ENCODE measurements around the gene KDM3B.

Gene KDM3B

DNA sequence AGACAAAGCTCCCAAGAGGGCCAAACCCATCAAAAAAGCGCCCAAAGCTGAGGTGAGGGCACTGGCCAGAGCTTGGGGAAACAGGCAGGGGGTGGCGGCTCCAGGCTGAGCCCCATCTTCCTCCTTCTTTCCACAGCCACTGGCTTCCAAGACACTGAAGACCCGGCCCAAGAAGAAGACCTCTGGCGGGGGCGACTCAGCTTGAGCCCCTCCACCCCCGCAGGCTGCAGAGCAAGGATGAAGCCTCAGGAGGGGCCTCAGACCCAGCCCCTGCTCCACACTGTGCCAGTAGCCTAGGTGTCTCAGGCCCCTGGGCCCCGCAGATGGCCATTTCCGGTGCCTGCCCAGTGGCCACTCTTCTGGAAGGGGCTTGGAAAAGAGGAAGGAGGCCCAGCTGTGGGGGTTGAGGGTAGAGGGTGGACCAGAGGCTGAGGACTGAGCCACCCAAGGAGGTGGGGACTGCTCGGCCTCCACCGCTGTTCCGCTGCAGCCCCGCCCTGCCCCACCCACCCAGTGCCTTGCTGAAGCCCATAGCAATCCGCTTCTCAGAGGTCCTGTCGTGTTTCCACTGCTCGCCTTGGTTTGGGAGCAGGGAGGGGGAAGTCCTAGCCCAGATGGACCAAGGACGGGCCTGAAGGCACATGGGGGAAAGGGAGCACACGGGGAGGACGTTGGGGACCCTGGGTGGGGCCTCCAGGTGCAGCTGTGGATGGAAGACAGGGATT lies 93.2 kb downstream of the KDM3B start:
- no peaks in the 10 kb centered on the region for H3K9me3 ChIP-seq (ENCODE audit: control insufficient read depth in 1 of 2, low read length in 2 of 2)
- H3K27ac ChIP-seq (ENCODE audit: low read depth, low read length): no peak overlapping the region
- H3K27me3 ChIP-seq (ENCODE audit: control insufficient read depth in 1 of 2, insufficient read depth in 2 of 2, low read length in 2 of 2): no peaks in the 10 kb centered on the region
- H3K4me1 ChIP-seq (ENCODE audit: control insufficient read depth in 1 of 2, insufficient read depth in 2 of 2, low read length in 2 of 2): peaks cover 0 to 5% of the 10 kb centered on the region in 2 donors
- no peaks in the 10 kb centered on the region for H3K36me3 ChIP-seq (ENCODE audit: control insufficient read depth in 1 of 2, insufficient read depth in 2 of 2, low read length in 2 of 2)
- no peak overlapping the region for H3K4me3 ChIP-seq (ENCODE audit: low read depth in 1 of 2, low read length in 2 of 2)
- no peak overlapping the region for H3K9ac ChIP-seq (ENCODE audit: low read depth in 1 of 2, low read length in 2 of 2)

DNA sequence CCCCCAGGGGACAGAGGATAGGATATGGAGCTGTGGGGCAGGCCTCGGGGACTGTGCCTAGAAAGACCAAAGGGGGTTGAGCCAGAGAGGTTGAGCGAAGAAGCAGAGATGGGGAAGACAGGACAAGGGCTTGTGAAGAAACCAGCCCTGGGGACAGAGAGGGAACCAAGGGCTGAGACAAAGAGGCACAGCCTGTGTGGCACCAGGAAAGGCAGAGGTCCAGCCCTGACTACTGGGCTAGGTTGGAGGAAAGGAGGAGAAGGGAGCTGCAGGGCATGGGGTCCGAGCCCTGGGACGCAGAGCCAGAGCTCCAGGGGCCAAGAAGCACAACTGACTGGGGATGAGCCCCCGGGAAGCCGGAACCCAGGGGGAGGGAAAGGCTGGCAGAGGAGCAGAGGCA lies 95.6 kb downstream of the KDM3B start:
- Histone ChIP-seq H3K9me3 (ENCODE audit: control insufficient read depth in 1 of 2, low read length in 2 of 2) (no peaks in the 10 kb centered on the region), H3K36me3 (ENCODE audit: control insufficient read depth in 1 of 2, insufficient read depth in 2 of 2, low read length in 2 of 2) (no peaks in the 10 kb centered on the region), H3K4me1 (ENCODE audit: control insufficient read depth in 1 of 2, insufficient read depth in 2 of 2, low read length in 2 of 2) (peaks cover 0 to 5% of the 10 kb centered on the region in 2 donors), H3K9ac (ENCODE audit: low read depth in 1 of 2, low read length in 2 of 2) (no peak overlapping the region), H3K27ac (ENCODE audit: low read depth, low read length) (no peak overlapping the region), H3K27me3 (ENCODE audit: control insufficient read depth in 1 of 2, insufficient read depth in 2 of 2, low read length in 2 of 2) (no peaks in the 10 kb centered on the region), H3K4me3 (ENCODE audit: low read depth in 1 of 2, low read length in 2 of 2) (no peak overlapping the region)

DNA sequence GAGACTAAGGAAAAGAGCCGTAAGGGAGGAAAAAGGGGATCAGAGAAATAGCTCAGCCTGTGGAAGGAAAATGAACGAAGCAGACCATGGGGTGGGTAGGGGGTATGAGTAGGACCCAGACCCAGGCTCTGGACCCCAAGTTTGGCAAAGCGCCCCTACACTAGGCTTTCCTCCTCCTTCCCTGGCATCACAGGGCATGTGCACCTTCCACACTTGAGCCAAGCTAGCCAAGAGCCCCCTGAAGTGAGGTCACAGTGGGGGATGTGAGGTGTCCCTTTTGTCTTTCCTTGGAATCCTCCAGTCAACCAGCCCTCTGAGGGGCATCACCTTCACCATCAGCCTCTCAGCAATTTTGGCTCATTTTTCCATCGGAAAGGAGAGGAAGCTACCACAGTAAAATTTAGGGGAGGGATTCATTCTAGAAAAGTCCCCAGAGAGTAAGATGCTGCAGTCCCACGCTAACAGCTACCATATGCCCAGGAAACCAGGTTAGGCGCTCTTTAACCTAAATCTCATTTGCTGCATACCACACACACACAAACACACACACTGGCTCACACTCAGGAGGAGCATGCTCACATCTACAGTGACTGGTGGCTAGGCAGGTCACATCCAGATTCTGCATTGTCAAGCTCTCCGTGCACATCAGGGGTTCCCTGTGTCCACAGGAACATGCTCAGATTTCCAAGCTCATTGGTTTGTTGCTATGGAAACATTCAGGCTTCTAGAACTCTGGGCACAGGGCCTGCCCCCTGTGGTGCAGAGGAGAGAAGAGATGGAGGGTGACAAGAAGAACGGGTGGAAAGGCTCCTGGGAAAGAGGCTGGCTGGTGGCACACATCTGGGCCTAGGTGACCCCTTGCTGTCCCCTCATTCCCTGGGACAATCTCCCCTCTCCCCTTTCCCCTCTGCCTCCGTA lies 96.3 kb downstream of the KDM3B start:
- Histone ChIP-seq H3K9me3 (ENCODE audit: control insufficient read depth in 1 of 2, low read length in 2 of 2) (no peaks in the 10 kb centered on the region), H3K36me3 (ENCODE audit: control insufficient read depth in 1 of 2, insufficient read depth in 2 of 2, low read length in 2 of 2) (no peaks in the 10 kb centered on the region), H3K9ac (ENCODE audit: low read depth in 1 of 2, low read length in 2 of 2) (no peak overlapping the region), H3K4me1 (ENCODE audit: control insufficient read depth in 1 of 2, insufficient read depth in 2 of 2, low read length in 2 of 2) (peaks cover 0 to 5% of the 10 kb centered on the region in 2 donors), H3K27ac (ENCODE audit: low read depth, low read length) (no peak overlapping the region), H3K27me3 (ENCODE audit: control insufficient read depth in 1 of 2, insufficient read depth in 2 of 2, low read length in 2 of 2) (no peaks in the 10 kb centered on the region), H3K4me3 (ENCODE audit: low read depth in 1 of 2, low read length in 2 of 2) (no peak overlapping the region)

DNA sequence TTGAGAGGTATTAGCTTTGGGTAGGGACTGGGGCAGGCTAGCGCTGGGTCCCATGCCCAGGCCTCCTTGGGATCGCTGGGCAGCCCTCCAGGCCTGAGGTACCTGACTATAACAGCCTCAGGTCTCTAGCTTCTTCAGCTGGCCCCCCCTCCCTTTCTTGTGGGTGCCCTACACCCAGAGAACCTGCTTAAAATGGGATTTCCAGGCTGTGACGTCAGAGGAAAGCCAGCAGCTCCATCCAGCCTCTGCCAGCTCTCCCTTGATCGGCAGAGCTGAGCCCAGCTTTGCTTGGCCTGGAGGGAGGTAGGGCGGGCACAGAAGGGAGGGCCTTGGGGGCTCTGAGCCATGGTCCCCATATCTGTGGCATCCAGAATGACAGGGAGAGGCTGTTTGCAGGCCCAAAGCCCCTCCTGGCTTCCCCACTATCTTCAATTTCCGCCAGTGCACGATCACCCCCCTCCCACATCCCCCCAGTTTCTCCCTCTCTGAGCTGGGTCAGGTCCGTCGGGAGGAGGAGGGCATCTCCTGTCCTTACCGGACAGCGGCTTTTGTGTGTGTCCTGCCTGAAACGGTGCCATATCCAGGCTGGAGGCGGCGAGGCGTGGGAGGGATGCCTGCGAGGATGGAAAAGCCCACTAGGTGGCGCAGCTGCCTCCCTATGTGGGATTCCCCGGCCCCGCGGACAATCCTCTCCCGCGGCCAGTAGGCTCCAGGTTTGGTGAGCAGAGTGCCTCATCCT lies 97.2 kb downstream of the KDM3B start:
- Histone ChIP-seq H3K9ac (ENCODE audit: low read depth in 1 of 2, low read length in 2 of 2) (no peak overlapping the region), H3K4me1 (ENCODE audit: control insufficient read depth in 1 of 2, insufficient read depth in 2 of 2, low read length in 2 of 2) (peaks cover 0 to 5% of the 10 kb centered on the region in 2 donors), H3K4me3 (ENCODE audit: low read depth in 1 of 2, low read length in 2 of 2) (no peak overlapping the region), H3K27ac (ENCODE audit: low read depth, low read length) (no peak overlapping the region), H3K36me3 (ENCODE audit: control insufficient read depth in 1 of 2, insufficient read depth in 2 of 2, low read length in 2 of 2) (no peaks in the 10 kb centered on the region), H3K9me3 (ENCODE audit: control insufficient read depth in 1 of 2, low read length in 2 of 2) (no peaks in the 10 kb centered on the region), H3K27me3 (ENCODE audit: control insufficient read depth in 1 of 2, insufficient read depth in 2 of 2, low read length in 2 of 2) (no peaks in the 10 kb centered on the region)

DNA sequence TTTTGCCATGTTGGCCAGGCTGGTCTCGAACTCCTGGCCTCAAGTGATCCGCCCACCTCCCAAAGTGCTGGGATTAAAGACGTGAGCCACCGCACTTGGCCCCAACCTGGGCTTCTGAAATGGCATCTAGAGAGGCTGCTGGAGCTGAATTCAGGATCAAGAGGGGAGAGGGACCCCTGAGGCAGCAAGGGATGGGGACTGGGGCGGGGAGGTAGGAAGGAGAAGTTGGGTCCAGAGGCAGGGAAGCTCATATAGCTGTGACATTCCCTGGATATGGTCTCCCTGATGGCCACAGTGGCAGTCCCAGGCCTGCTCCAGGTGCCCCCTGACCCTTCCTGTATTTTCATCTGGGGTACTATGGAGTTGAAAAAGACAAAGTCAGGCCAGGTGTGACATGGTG lies 98.5 kb downstream of the KDM3B start:
- Histone ChIP-seq H3K4me1 (ENCODE audit: control insufficient read depth in 1 of 2, insufficient read depth in 2 of 2, low read length in 2 of 2) (no peaks in the 10 kb centered on the region), H3K4me3 (ENCODE audit: low read depth in 1 of 2, low read length in 2 of 2) (no peak overlapping the region), H3K27me3 (ENCODE audit: control insufficient read depth in 1 of 2, insufficient read depth in 2 of 2, low read length in 2 of 2) (no peaks in the 10 kb centered on the region), H3K9me3 (ENCODE audit: control insufficient read depth in 1 of 2, low read length in 2 of 2) (no peaks in the 10 kb centered on the region), H3K9ac (ENCODE audit: low read depth in 1 of 2, low read length in 2 of 2) (no peak overlapping the region), H3K36me3 (ENCODE audit: control insufficient read depth in 1 of 2, insufficient read depth in 2 of 2, low read length in 2 of 2) (no peaks in the 10 kb centered on the region), H3K27ac (ENCODE audit: low read depth, low read length) (no peak overlapping the region)

DNA sequence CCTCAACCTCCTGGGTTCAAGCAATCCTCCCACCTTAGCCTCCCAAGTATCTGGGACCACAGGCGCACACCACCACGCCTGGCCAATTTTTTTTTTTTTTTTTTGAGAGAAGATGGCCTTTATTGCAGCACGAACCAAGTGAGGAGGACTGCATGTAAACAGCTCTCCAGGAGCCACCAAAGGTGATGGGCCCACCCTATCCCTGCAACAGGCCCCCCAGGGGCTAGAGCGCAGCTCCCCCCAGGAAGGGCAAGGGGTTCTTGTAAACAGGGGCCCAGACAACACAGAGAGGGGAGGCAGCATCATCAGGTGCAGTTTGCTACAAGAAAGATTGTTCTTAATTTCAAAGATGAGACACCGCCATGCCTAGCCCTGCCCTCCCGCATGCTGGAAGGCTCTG lies 100.2 kb downstream of the KDM3B start:
- H3K9ac ChIP-seq (ENCODE audit: low read depth in 1 of 2, low read length in 2 of 2): no peak overlapping the region
- H3K4me1 ChIP-seq (ENCODE audit: control insufficient read depth in 1 of 2, insufficient read depth in 2 of 2, low read length in 2 of 2): no peaks in the 10 kb centered on the region
- no peak overlapping the region for H3K4me3 ChIP-seq (ENCODE audit: low read depth in 1 of 2, low read length in 2 of 2)
- no peaks in the 10 kb centered on the region for H3K9me3 ChIP-seq (ENCODE audit: control insufficient read depth in 1 of 2, low read length in 2 of 2)
- no peaks in the 10 kb centered on the region for H3K27me3 ChIP-seq (ENCODE audit: control insufficient read depth in 1 of 2, insufficient read depth in 2 of 2, low read length in 2 of 2)
- H3K27ac ChIP-seq (ENCODE audit: low read depth, low read length): no peak overlapping the region
- H3K36me3 ChIP-seq (ENCODE audit: control insufficient read depth in 1 of 2, insufficient read depth in 2 of 2, low read length in 2 of 2): no peaks in the 10 kb centered on the region

DNA sequence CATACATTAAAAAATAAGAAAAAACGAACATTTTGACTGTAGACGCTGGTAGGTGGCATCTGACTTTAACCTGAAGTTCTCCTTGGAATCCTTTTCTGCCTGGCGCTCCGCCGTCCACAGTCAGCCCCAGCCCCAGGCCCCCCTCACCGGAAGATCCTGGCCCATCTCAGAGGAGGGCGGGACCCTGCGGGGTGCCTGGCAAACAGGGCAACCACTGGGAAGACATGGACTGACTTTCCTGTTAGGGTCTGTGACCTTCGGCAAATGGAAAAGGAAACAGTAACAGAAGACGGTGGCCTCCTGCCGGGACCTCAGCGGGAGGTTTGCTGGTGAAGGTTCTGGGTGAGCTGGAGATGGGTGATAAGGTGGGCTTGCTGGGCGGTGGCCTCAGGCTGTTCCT lies 101.1 kb downstream of the KDM3B start:
- peaks cover 0 to under 1% of the 10 kb centered on the region in 2 donors for H3K4me1 ChIP-seq (ENCODE audit: control insufficient read depth in 1 of 2, insufficient read depth in 2 of 2, low read length in 2 of 2)
- H3K27ac ChIP-seq (ENCODE audit: low read depth, low read length): no peak overlapping the region
- H3K4me3 ChIP-seq (ENCODE audit: low read depth in 1 of 2, low read length in 2 of 2): no peak overlapping the region
- no peaks in the 10 kb centered on the region for H3K36me3 ChIP-seq (ENCODE audit: control insufficient read depth in 1 of 2, insufficient read depth in 2 of 2, low read length in 2 of 2)
- H3K9ac ChIP-seq (ENCODE audit: low read depth in 1 of 2, low read length in 2 of 2): no peak overlapping the region
- H3K9me3 ChIP-seq (ENCODE audit: control insufficient read depth in 1 of 2, low read length in 2 of 2): no peaks in the 10 kb centered on the region
- H3K27me3 ChIP-seq (ENCODE audit: control insufficient read depth in 1 of 2, insufficient read depth in 2 of 2, low read length in 2 of 2): no peaks in the 10 kb centered on the region

DNA sequence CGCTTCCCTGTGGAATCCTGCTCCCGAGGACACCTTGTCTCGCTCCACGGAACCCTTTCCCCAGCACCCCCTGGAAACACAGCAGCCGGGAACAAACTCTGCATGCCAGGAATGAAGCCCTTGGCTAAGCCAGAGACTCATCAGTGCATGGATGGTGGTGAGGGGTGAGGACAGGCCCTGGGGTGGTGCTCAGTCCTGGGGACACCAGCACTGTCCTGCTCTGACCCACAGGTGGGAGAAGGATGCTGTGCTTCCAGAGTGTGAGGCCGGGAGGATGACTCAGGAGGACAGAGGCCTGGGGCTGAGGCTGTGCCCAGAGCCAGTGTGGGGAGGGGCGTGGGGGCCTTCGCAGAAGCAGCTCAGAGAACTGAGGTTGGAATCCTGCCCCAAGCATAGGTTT lies 101.6 kb downstream of the KDM3B start:
- Histone ChIP-seq H3K9me3 (ENCODE audit: control insufficient read depth in 1 of 2, low read length in 2 of 2) (no peaks in the 10 kb centered on the region), H3K4me3 (ENCODE audit: low read depth in 1 of 2, low read length in 2 of 2) (no peak overlapping the region), H3K4me1 (ENCODE audit: control insufficient read depth in 1 of 2, insufficient read depth in 2 of 2, low read length in 2 of 2) (peaks cover 0 to 5% of the 10 kb centered on the region in 2 donors), H3K36me3 (ENCODE audit: control insufficient read depth in 1 of 2, insufficient read depth in 2 of 2, low read length in 2 of 2) (no peaks in the 10 kb centered on the region), H3K9ac (ENCODE audit: low read depth in 1 of 2, low read length in 2 of 2) (no peak overlapping the region), H3K27me3 (ENCODE audit: control insufficient read depth in 1 of 2, insufficient read depth in 2 of 2, low read length in 2 of 2) (no peaks in the 10 kb centered on the region), H3K27ac (ENCODE audit: low read depth, low read length) (no peak overlapping the region)

DNA sequence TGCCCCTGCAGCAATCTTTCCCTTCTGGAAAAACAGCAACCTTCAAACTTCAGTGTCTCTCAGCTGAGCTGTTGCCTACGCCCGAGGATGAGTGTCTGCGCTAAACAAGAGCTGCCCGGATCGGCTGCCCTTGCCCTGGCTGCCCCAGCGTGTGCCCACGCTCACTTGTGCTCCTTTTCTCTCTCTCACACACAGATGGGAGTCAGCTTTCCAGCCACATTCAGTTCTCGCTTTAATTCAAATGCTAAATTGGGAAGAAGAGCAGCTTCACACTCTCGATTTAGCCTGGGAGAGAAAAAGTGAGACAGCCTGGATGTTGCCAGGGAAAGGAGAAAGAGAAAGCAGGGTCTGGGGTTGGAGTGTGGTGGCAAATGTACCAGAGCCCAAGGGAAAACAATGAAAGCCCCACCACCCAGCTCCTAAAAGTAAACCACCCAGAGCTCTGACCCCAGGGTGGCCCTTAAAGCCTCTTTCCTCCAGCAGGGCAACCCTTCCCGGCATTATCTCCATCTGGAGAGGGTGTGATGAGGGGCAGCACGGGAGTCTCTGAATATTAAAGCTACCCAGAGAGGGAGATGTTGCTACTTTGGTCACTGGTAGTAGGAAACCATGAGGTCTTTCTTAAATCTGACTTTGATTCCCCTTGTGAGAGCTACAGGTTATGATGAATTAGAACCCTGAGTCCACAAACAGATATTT lies 102.9 kb downstream of the KDM3B start:
- Histone ChIP-seq H3K36me3 (ENCODE audit: control insufficient read depth in 1 of 2, insufficient read depth in 2 of 2, low read length in 2 of 2) (no peaks in the 10 kb centered on the region), H3K27me3 (ENCODE audit: control insufficient read depth in 1 of 2, insufficient read depth in 2 of 2, low read length in 2 of 2) (no peaks in the 10 kb centered on the region), H3K4me3 (ENCODE audit: low read depth in 1 of 2, low read length in 2 of 2) (no peak overlapping the region), H3K9ac (ENCODE audit: low read depth in 1 of 2, low read length in 2 of 2) (no peak overlapping the region), H3K4me1 (ENCODE audit: control insufficient read depth in 1 of 2, insufficient read depth in 2 of 2, low read length in 2 of 2) (peaks cover 0 to 11% of the 10 kb centered on the region in 2 donors), H3K27ac (ENCODE audit: low read depth, low read length) (no peak overlapping the region), H3K9me3 (ENCODE audit: control insufficient read depth in 1 of 2, low read length in 2 of 2) (no peaks in the 10 kb centered on the region)
